GM23248 (cell line): ENCODE data around the gene CCDC159. TPM values are rescaled to one million over a fixed set of nuclear protein-coding genes. Genes with fewer than 3 reads are reported as not detected.

Experiments used
- DNase-seq: peaks from one replicate; pipeline ENCODE4 v3.0.0-alpha.2; 2015
- H2AFZ ChIP-seq: fragments of 200-600 bp; sonication (generic); 2 replicates; pipeline ENCODE4 v1.6.1; 2016; ENCODE audit warnings: antibody characterized with exemption
- H3F3A ChIP-seq: fragments of 200-600 bp; sonication (generic); 2 replicates; pipeline ENCODE4 v1.6.1; 2016; ENCODE audit warnings: mild to moderate bottlenecking, antibody characterized with exemption, mixed run types; ENCODE audit not compliant: insufficient read depth
- H3K27ac ChIP-seq: fragments of 200-600 bp; sonication (generic); 2 replicates; pipeline ENCODE4 v1.5.1; 2016; ENCODE audit warnings: mild to moderate bottlenecking
- H3K27me3 ChIP-seq: fragments of 200-600 bp; sonication (generic); replicated peaks from 2 replicates; pipeline ENCODE4 v1.6.1; 2016; ENCODE audit warnings: mild to moderate bottlenecking; ENCODE audit not compliant: insufficient read depth
- H3K36me3 ChIP-seq: fragments of 200-600 bp; sonication (generic); 2 replicates; pipeline ENCODE4 v1.6.1; 2016; ENCODE audit warnings: low read depth, mild to moderate bottlenecking
- H3K4me1 ChIP-seq: fragments of 200-600 bp; sonication (generic); 2 replicates; pipeline ENCODE4 v1.6.1; 2016; ENCODE audit warnings: mild to moderate bottlenecking; ENCODE audit not compliant: insufficient read depth
- H3K4me2 ChIP-seq: fragments of 200-600 bp; sonication (generic); one replicate; pipeline ENCODE4 v1.6.1; 2016; ENCODE audit warnings: mild to moderate bottlenecking; ENCODE audit not compliant: unreplicated experiment
- H3K4me3 ChIP-seq: fragments of 200-600 bp; sonication (generic); 2 replicates; pipeline ENCODE4 v1.5.1; 2016; ENCODE audit warnings: mild to moderate bottlenecking
- H3K79me2 ChIP-seq: fragments of 200-600 bp; sonication (generic); 2 replicates; pipeline ENCODE4 v1.6.1; 2016; ENCODE audit warnings: mild to moderate bottlenecking; ENCODE audit not compliant: insufficient read depth
- H3K9ac ChIP-seq: fragments of 200-600 bp; sonication (generic); 2 replicates; pipeline ENCODE4 v1.6.1; 2016; ENCODE audit warnings: mild to moderate bottlenecking
- H3K9me2 ChIP-seq: fragments of 200-600 bp; sonication (generic); 2 replicates; pipeline ENCODE4 v1.6.1; 2016; ENCODE audit warnings: mixed run types, mild to moderate bottlenecking, moderate library complexity; ENCODE audit not compliant: insufficient read depth
- H3K9me3 ChIP-seq: fragments of 200-600 bp; sonication (generic); one replicate; pipeline ENCODE4 v1.6.1; 2017; ENCODE audit warnings: low read depth
- H4K20me1 ChIP-seq: fragments of 200-600 bp; sonication (generic); 2 replicates; pipeline ENCODE4 v1.6.0; 2016; ENCODE audit not compliant: insufficient read depth
- EZH2 ChIP-seq: fragments of 200-600 bp; sonication (generic); IDR thresholded peaks from 2 replicates; pipeline ENCODE4 v1.6.1; 2018; ENCODE audit warnings: antibody characterized with exemption, mild to moderate bottlenecking; ENCODE audit not compliant: insufficient read depth, poor library complexity, severe bottlenecking
- EZH2phosphoT487 ChIP-seq: fragments of 200-600 bp; sonication (generic); IDR thresholded peaks from 2 replicates; pipeline ENCODE4 v1.6.1; 2018; ENCODE audit warnings: antibody characterized with exemption, moderate library complexity, mild to moderate bottlenecking, low read depth; ENCODE audit not compliant: insufficient read depth
- WGBS, 2 experiments: methylation state at CpG; one replicate each; pipeline ENCODE4 v1.1.6; 2015 to 2017; ENCODE audit warnings: low lambda C conversion rate in 2 of 2, low coverage in 1 of 2; ENCODE audit errors: missing lambda C conversion rate in 2 of 2; 5-methylcytosine and 5-hydroxymethylcytosine counted together
- in situ Hi-C: fragments of 300-500 bp; cut with MboI; formaldehyde crosslinking; loops from 2 replicates; pipeline ENCODE4 v1.15.0; 2020
- polyA plus RNA-seq: library from polyadenylated mRNA; unstranded; fragments of >200 nt; fragmentation: Nextera tagmentation; extraction: Ambion mirVana; gene quantifications from 2 replicates; pipeline ENCODE4 v1.2.1, GENCODE V29; 2016
- total RNA-seq: library from RNA; depleted of rRNA; stranded (reverse); fragments of >200 nt; shearing (Covaris generic); gene quantifications from 2 replicates; pipeline ENCODE4 v1.2.3, GENCODE V29; 2014

Gene CCDC159
- total and polyA plus RNA-seq, 2 experiments from 2014 or later, result 11.6 to 16.5 TPM

- Histone ChIP-seq H3K36me3 (no peaks in the 10 kb centered on the region), H3K27ac (no peak overlapping the region), H3K4me2 (no peak overlapping the region), H3K79me2 (no peaks in the 10 kb centered on the region), H3K9ac (no peak overlapping the region), H3K27me3 (no peaks in the 10 kb centered on the region), H3F3A (peaks cover 15% of the 10 kb centered on the region), H3K9me2 (no peaks in the 10 kb centered on the region), H3K4me1 (peaks cover 23% of the 10 kb centered on the region), H3K4me3 (no peak overlapping the region; the same call in 1 of the 2 replicates), H2AFZ (peak overlapping the region; percentile 82; the same call in 1 of the 2 replicates), H4K20me1 (no peaks in the 10 kb centered on the region), H3K9me3 (no peaks in the 10 kb centered on the region)
- DNase-seq, result peak; percentile 42
- no peak for TF ChIP-seq EZH2phosphoT487
- TF ChIP-seq EZH2, result no peak
- 20 to 23% methylated on average over 10 of the region's 10 CpGs for WGBS, 2 experiments
- in situ Hi-C loops, result no loop called here
Measured at GRCh38 chr19:11373166-11373884, 27.0 kb downstream of the CCDC159 start.

- Histone ChIP-seq H3K4me2 (peak overlapping the region; percentile 93), H3K9ac (peak overlapping the region; percentile 84; the same call in 1 of the 2 replicates), H2AFZ (peak overlapping the region; percentile 82), H3K4me1 (peaks cover 28% of the 10 kb centered on the region), H3K9me2 (no peaks in the 10 kb centered on the region), H3K27ac (peak overlapping the region; percentile 78; the same call in 1 of the 2 replicates), H3K9me3 (no peaks in the 10 kb centered on the region), H3F3A (peaks cover 20% of the 10 kb centered on the region), H3K4me3 (peak overlapping the region; percentile 82), H3K36me3 (no peaks in the 10 kb centered on the region), H3K27me3 (no peaks in the 10 kb centered on the region), H4K20me1 (no peaks in the 10 kb centered on the region), H3K79me2 (no peaks in the 10 kb centered on the region)
- peak; percentile 29 for DNase-seq
- TF ChIP-seq EZH2phosphoT487 (no peak), EZH2 (no peak)
- WGBS, 2 experiments, result 16 to 20% methylated on average over 11 of the region's 11 CpGs
- in situ Hi-C loops, result no loop called here
Measured at GRCh38 chr19:11373885-11374432, 27.6 kb downstream of the CCDC159 start.

- peak within 1 kb of the TSS; percentile 82 for H2AFZ ChIP-seq
- DNase-seq, result peak; percentile 99
- H3K4me3 ChIP-seq, result peak within 1 kb of the TSS; percentile 82
- no peaks in the 10 kb centered on the region for H4K20me1 ChIP-seq
- peaks cover 24% of the 10 kb centered on the region for H3F3A ChIP-seq
- H3K36me3 ChIP-seq, result no peaks in the 10 kb centered on the region
- H3K9me2 ChIP-seq, result no peaks in the 10 kb centered on the region
- no peaks in the 10 kb centered on the region for H3K27me3 ChIP-seq
- 1% methylated on average over 44 of the region's 44 CpGs for WGBS, 2 experiments
- peak within 1 kb of the TSS; percentile 93 for H3K4me2 ChIP-seq
- peaks cover 30% of the 10 kb centered on the region for H3K4me1 ChIP-seq
- H3K9me3 ChIP-seq, result no peaks in the 10 kb centered on the region
- H3K79me2 ChIP-seq, result no peaks in the 10 kb centered on the region
- H3K27ac ChIP-seq, result peak within 1 kb of the TSS; percentile 78
- in situ Hi-C loops, result no loop called here
- peak within 1 kb of the TSS; percentile 84 for H3K9ac ChIP-seq
- TF ChIP-seq EZH2, result no peak
- no peak for TF ChIP-seq EZH2phosphoT487
Measured at GRCh38 chr19:11374433-11375142, 28.3 kb downstream of the CCDC159 start, which contains the start of gene SWSAP1. SWSAP1 (plus strand) TSS chr19:11374666; CDS start chr19:11374681, 15 bp downstream.

- in situ Hi-C loops, result no loop called here
- H3K36me3 ChIP-seq, result no peaks in the 10 kb centered on the region
- no peaks in the 10 kb centered on the region for H4K20me1 ChIP-seq
- H3K4me2 ChIP-seq, result peak overlapping the region; percentile 47
- peak overlapping the region; percentile 82 for H3K4me3 ChIP-seq
- H3K27ac ChIP-seq, result peak overlapping the region; percentile 48
- H3F3A ChIP-seq, result peaks cover 24% of the 10 kb centered on the region
- 23 to 26% methylated on average over 23 to 27 of the region's 27 CpGs for WGBS, 2 experiments
- no peaks in the 10 kb centered on the region for H3K27me3 ChIP-seq
- H2AFZ ChIP-seq, result peak overlapping the region; percentile 82
- no peak for TF ChIP-seq EZH2phosphoT487
- no peak for TF ChIP-seq EZH2
- H3K4me1 ChIP-seq, result peaks cover 30% of the 10 kb centered on the region
- no peak for DNase-seq
- H3K9me3 ChIP-seq, result no peaks in the 10 kb centered on the region
- peaks cover 5% of the 10 kb centered on the region; the same call in 1 of the 2 replicates for H3K79me2 ChIP-seq
- peak overlapping the region; percentile 56 for H3K9ac ChIP-seq
- no peaks in the 10 kb centered on the region for H3K9me2 ChIP-seq
Measured at GRCh38 chr19:11375143-11375948, 29.0 kb downstream of the CCDC159 start.
